MM.1S (cell line): ENCODE results near the gene AMFR.

Experiments used
- DNase-seq: peaks from one replicate; pipeline ENCODE4 v3.0.0-alpha.2; 2015
- H2AFZ ChIP-seq: fragments of 300-600 bp; sonication (generic); 2 replicates; pipeline ENCODE4 v1.6.0; 2016; ENCODE audit warnings: antibody characterized with exemption, low read length
- H3F3A ChIP-seq: fragments of 300-600 bp; sonication (generic); 2 replicates; pipeline ENCODE4 v1.6.1; 2016; ENCODE audit warnings: mild to moderate bottlenecking, antibody characterized with exemption, low read length, moderate library complexity, mixed read lengths; ENCODE audit not compliant: insufficient read depth
- H3K27ac ChIP-seq: fragments of 300-600 bp; sonication (generic); 2 replicates; pipeline ENCODE4 v1.5.1; 2016; ENCODE audit warnings: mild to moderate bottlenecking, low read length
- H3K27me3 ChIP-seq: fragments of 300-600 bp; sonication (generic); replicated peaks from 2 replicates; pipeline ENCODE4 v1.6.0; 2016; ENCODE audit warnings: low read length; ENCODE audit not compliant: insufficient read depth
- H3K36me3 ChIP-seq: fragments of 300-600 bp; sonication (generic); replicated peaks from 2 replicates; pipeline ENCODE4 v1.6.1; 2016; ENCODE audit warnings: mild to moderate bottlenecking, low read length, mixed read lengths; ENCODE audit not compliant: insufficient read depth
- H3K4me1 ChIP-seq: fragments of 300-600 bp; sonication (generic); 2 replicates; pipeline ENCODE4 v1.6.1; 2016; ENCODE audit warnings: low read length, mixed read lengths
- H3K4me2 ChIP-seq: fragments of 300-600 bp; sonication (generic); 2 replicates; pipeline ENCODE4 v1.6.0; 2016; ENCODE audit warnings: low read depth, low read length
- H3K4me3 ChIP-seq: fragments of 300-600 bp; sonication (generic); 2 replicates; pipeline ENCODE4 v1.5.1; 2016; ENCODE audit warnings: low read length, mixed read lengths
- H3K79me2 ChIP-seq: fragments of 300-600 bp; sonication (generic); 2 replicates; pipeline ENCODE4 v1.6.1; 2016; ENCODE audit warnings: mixed run types, low read length, mixed read lengths
- H3K9ac ChIP-seq: fragments of 300-600 bp; sonication (generic); 2 replicates; pipeline ENCODE4 v1.6.1; 2016; ENCODE audit warnings: low read length, mixed read lengths
- H3K9me2 ChIP-seq: fragments of 300-600 bp; sonication (generic); replicated peaks from 2 replicates; pipeline ENCODE4 v1.6.1; 2016; ENCODE audit warnings: mild to moderate bottlenecking, low read length, mixed read lengths; ENCODE audit not compliant: insufficient read depth
- H3K9me3 ChIP-seq: fragments of 300-600 bp; sonication (generic); replicated peaks from 2 replicates; pipeline ENCODE4 v1.6.1; 2016; ENCODE audit warnings: mild to moderate bottlenecking, low read length, mixed read lengths; ENCODE audit not compliant: insufficient read depth
- H4K20me1 ChIP-seq: fragments of 300-600 bp; sonication (generic); 2 replicates; pipeline ENCODE4 v1.6.1; 2016; ENCODE audit warnings: mild to moderate bottlenecking, low read length, moderate library complexity, mixed read lengths; ENCODE audit not compliant: insufficient read depth
- EZH2 ChIP-seq: fragments of 300-600 bp; sonication (generic); optimal IDR thresholded peaks from 2 replicates; pipeline ENCODE3; 2017; ENCODE audit warnings: low read depth, mild to moderate bottlenecking, antibody characterized with exemption, low read length, mixed read lengths
- EZH2phosphoT487 ChIP-seq: fragments of 300-600 bp; sonication (generic); IDR thresholded peaks from 2 replicates; pipeline ENCODE4 v1.6.1; 2018; ENCODE audit warnings: antibody characterized with exemption, low read length
- TF ChIP-seq, protein P1 (sequence below): fragments of 300-600 bp; sonication (generic); IDR thresholded peaks from 2 replicates; pipeline ENCODE4 v1.5.1; 2016; ENCODE audit warnings: antibody characterized with exemption, low read length, mixed read lengths

The AMFR gene

DNA sequence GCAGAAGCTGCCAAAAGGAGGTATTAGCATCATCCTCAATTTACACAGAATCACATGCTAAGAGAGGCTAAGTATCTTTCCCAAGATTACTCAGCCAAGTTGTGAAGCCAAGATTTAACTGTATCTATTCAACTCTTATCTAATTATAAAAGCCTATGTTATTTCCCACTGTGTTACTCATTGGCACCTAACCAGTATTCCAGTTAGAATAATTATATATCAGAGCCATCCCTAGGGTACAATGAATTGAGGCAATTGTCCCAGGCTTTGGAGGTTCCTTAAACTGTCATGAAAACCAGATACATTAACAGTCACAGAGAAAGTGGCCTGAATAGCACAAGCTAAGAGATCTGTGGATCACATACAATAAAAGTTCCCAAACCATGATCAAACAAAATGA, 10.9 kb upstream of the AMFR start:
- Histone ChIP-seq H3K79me2 (0 out of 2 replicates have a peak, but pooled peaks cover 4% of the 10 kb centered on the region), H3K9me2 (no peaks in the 10 kb centered on the region), H3K4me1 (no peaks in the 10 kb centered on the region), H3K4me2 (no peak overlapping the region), H3K27me3 (no peaks in the 10 kb centered on the region), H3K9me3 (no peaks in the 10 kb centered on the region), H3K36me3 (peaks cover 3% of the 10 kb centered on the region), H3K4me3 (no peak overlapping the region), H3K27ac (no peak overlapping the region), H3F3A (no peaks in the 10 kb centered on the region), H3K9ac (no peak overlapping the region), H4K20me1 (no peaks in the 10 kb centered on the region), H2AFZ (no peak overlapping the region)
- TF ChIP-seq EZH2 (no peak), EZH2phosphoT487 (no peak)
- TF ChIP-seq, protein P1, sequence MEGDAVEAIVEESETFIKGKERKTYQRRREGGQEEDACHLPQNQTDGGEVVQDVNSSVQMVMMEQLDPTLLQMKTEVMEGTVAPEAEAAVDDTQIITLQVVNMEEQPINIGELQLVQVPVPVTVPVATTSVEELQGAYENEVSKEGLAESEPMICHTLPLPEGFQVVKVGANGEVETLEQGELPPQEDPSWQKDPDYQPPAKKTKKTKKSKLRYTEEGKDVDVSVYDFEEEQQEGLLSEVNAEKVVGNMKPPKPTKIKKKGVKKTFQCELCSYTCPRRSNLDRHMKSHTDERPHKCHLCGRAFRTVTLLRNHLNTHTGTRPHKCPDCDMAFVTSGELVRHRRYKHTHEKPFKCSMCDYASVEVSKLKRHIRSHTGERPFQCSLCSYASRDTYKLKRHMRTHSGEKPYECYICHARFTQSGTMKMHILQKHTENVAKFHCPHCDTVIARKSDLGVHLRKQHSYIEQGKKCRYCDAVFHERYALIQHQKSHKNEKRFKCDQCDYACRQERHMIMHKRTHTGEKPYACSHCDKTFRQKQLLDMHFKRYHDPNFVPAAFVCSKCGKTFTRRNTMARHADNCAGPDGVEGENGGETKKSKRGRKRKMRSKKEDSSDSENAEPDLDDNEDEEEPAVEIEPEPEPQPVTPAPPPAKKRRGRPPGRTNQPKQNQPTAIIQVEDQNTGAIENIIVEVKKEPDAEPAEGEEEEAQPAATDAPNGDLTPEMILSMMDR: no peak
- DNase-seq: no peak

DNA sequence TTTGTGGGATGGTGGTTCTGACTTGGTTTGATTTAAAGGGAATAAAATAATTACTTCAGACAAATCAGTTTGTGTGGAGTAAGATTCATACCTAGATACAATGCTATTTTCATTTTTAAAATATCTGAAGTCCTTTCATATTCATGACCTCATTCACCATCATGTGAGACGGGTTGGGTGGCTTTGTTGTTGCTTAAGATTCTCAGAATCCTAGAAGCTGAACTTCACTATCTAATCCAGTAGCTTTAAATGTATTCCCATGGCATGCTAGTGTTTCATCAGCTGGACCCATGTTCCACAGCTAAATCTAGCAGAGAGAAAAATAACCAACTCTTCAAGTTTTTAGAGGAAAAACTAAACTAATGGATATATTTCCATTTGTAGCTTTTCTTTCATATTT, 2.7 kb upstream of the AMFR start:
- Histone ChIP-seq H3K4me3 (no peak overlapping the region), H3K4me2 (no peak overlapping the region), H3K79me2 (peaks cover 18% of the 10 kb centered on the region), H3K9me3 (no peaks in the 10 kb centered on the region), H3K27ac (no peak overlapping the region), H2AFZ (no peak overlapping the region), H3K9me2 (no peaks in the 10 kb centered on the region), H3K27me3 (no peaks in the 10 kb centered on the region), H3K36me3 (no peaks in the 10 kb centered on the region), H3K9ac (no peak overlapping the region), H3F3A (peaks cover 19% of the 10 kb centered on the region), H4K20me1 (no peaks in the 10 kb centered on the region), H3K4me1 (peaks cover 4% of the 10 kb centered on the region; the same call in 1 of the 2 replicates)
- TF ChIP-seq EZH2 (no peak), EZH2phosphoT487 (no peak)
- TF ChIP-seq, protein P1: no peak
- DNase-seq: no peak

- no peak overlapping the region for H3K4me3 ChIP-seq
Measured at GRCh38 chr16:56426585-56426984, 1.2 kb upstream of the AMFR start.

More at GRCh38 chr16:56426585-56426984, 1.2 kb upstream of the AMFR start:
- Histone ChIP-seq H2AFZ (no peak overlapping the region), H3K9me3 (no peaks in the 10 kb centered on the region), H3K79me2 (peaks cover 33% of the 10 kb centered on the region), H3K27me3 (no peaks in the 10 kb centered on the region), H3K9ac (no peak overlapping the region), H3K27ac (no peak overlapping the region), H3K36me3 (no peaks in the 10 kb centered on the region), H3F3A (peaks cover 19% of the 10 kb centered on the region), H3K4me1 (peaks cover 5% of the 10 kb centered on the region; the same call in 1 of the 2 replicates), H3K9me2 (no peaks in the 10 kb centered on the region), H4K20me1 (no peaks in the 10 kb centered on the region), H3K4me2 (no peak overlapping the region)
- no peak for DNase-seq
- no peak for TF ChIP-seq EZH2
- no peak for TF ChIP-seq EZH2phosphoT487
- TF ChIP-seq, protein P1: no peak
